ENCODE measurements around the gene PODXL.

PODXL gene

GRCh38 chr7:131504157-131504899 is 52.1 kb downstream of the PODXL start:
- Histone ChIP-seq H3K4me2 (ENCODE audit: low read depth, low read length, poor library complexity, severe bottlenecking) (no peak overlapping the region), H3K9me3 (ENCODE audit: insufficient read depth, low read length) (no peaks in the 10 kb centered on the region), H3K36me3 (ENCODE audit: low read length) (no peaks in the 10 kb centered on the region), H2AFZ (ENCODE audit: low read depth, low read length, severe bottlenecking) (no peak overlapping the region), H4K20me1 (ENCODE audit: low read depth, low read length) (no peaks in the 10 kb centered on the region), H3K9ac (ENCODE audit: low read length) (no peak overlapping the region), H3K27me3 (ENCODE audit: low read length) (no peaks in the 10 kb centered on the region), H3K79me2 (ENCODE audit: insufficient read depth, low read length) (no peaks in the 10 kb centered on the region), H3K4me3 (ENCODE audit: insufficient read depth, low read length, poor library complexity, severe bottlenecking) (no peak overlapping the region), H3K9me2 (replicated peaks; ENCODE audit: insufficient read depth, low read length) (no peaks in the 10 kb centered on the region), H3K27ac (ENCODE audit: low read depth, low read length) (no peak overlapping the region), H3F3A (ENCODE audit: insufficient read depth) (no peaks in the 10 kb centered on the region; the same call in 1 of the 2 replicates)
- TF ChIP-seq EZH2phosphoT487 (conservative IDR thresholded peaks at IDR 0.05; ENCODE audit: low read length): no peak
- TF ChIP-seq, protein P1, sequence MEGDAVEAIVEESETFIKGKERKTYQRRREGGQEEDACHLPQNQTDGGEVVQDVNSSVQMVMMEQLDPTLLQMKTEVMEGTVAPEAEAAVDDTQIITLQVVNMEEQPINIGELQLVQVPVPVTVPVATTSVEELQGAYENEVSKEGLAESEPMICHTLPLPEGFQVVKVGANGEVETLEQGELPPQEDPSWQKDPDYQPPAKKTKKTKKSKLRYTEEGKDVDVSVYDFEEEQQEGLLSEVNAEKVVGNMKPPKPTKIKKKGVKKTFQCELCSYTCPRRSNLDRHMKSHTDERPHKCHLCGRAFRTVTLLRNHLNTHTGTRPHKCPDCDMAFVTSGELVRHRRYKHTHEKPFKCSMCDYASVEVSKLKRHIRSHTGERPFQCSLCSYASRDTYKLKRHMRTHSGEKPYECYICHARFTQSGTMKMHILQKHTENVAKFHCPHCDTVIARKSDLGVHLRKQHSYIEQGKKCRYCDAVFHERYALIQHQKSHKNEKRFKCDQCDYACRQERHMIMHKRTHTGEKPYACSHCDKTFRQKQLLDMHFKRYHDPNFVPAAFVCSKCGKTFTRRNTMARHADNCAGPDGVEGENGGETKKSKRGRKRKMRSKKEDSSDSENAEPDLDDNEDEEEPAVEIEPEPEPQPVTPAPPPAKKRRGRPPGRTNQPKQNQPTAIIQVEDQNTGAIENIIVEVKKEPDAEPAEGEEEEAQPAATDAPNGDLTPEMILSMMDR (IDR thresholded peaks at IDR 0.05; ENCODE audit: insufficient read depth, low read length, poor library complexity, severe bottlenecking): no peak

DNA sequence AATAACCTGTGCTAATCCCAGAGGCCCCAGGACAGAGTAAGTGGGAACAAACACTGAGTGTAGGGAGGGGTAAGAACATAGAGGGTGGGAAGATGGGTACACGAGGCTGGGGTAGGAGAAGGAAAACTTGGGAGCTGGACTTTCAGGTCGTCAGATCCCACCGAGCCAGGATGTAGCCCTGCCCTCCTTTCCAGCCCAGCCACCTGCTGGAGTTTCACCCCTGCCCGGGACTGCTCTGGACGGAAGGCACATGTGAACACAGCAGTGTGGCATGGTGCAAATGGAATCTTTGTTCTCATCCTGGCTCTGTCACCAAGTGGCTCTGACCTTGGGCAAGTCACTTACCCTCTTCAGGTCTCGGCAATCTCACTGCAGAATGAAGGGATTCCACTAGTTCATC is 52.8 kb downstream of the PODXL start:
- no peaks in the 10 kb centered on the region for H3K79me2 ChIP-seq (ENCODE audit: insufficient read depth, low read length)
- TF ChIP-seq, protein P1 (IDR thresholded peaks at IDR 0.05; ENCODE audit: insufficient read depth, low read length, poor library complexity, severe bottlenecking): no peak
- no peak for TF ChIP-seq EZH2phosphoT487 (conservative IDR thresholded peaks at IDR 0.05; ENCODE audit: low read length)
- H3K9ac ChIP-seq (ENCODE audit: low read length): no peak overlapping the region
- no peak overlapping the region for H3K4me3 ChIP-seq (ENCODE audit: insufficient read depth, low read length, poor library complexity, severe bottlenecking)
- H2AFZ ChIP-seq (ENCODE audit: low read depth, low read length, severe bottlenecking): no peak overlapping the region
- H3K27ac ChIP-seq (ENCODE audit: low read depth, low read length): no peak overlapping the region
- no peak overlapping the region for H3K4me2 ChIP-seq (ENCODE audit: low read depth, low read length, poor library complexity, severe bottlenecking)
- no peaks in the 10 kb centered on the region for H3K36me3 ChIP-seq (ENCODE audit: low read length)
- H3F3A ChIP-seq (ENCODE audit: insufficient read depth): no peaks in the 10 kb centered on the region; the same call in 1 of the 2 replicates
- no peaks in the 10 kb centered on the region for H3K9me2 ChIP-seq (replicated peaks; ENCODE audit: insufficient read depth, low read length)
- H3K9me3 ChIP-seq (ENCODE audit: insufficient read depth, low read length): no peaks in the 10 kb centered on the region
- H4K20me1 ChIP-seq (ENCODE audit: low read depth, low read length): no peaks in the 10 kb centered on the region
- H3K27me3 ChIP-seq (ENCODE audit: low read length): no peaks in the 10 kb centered on the region

GRCh38 chr7:131502810-131503508 is 53.5 kb downstream of the PODXL start:
- Histone ChIP-seq H3K9ac (ENCODE audit: low read length) (no peak overlapping the region), H3K79me2 (ENCODE audit: insufficient read depth, low read length) (no peaks in the 10 kb centered on the region), H3K36me3 (ENCODE audit: low read length) (no peaks in the 10 kb centered on the region), H3K27me3 (ENCODE audit: low read length) (no peaks in the 10 kb centered on the region), H4K20me1 (ENCODE audit: low read depth, low read length) (no peaks in the 10 kb centered on the region), H3K4me2 (ENCODE audit: low read depth, low read length, poor library complexity, severe bottlenecking) (no peak overlapping the region), H3K27ac (ENCODE audit: low read depth, low read length) (no peak overlapping the region), H3K4me3 (ENCODE audit: insufficient read depth, low read length, poor library complexity, severe bottlenecking) (no peak overlapping the region), H3K9me2 (replicated peaks; ENCODE audit: insufficient read depth, low read length) (no peaks in the 10 kb centered on the region), H2AFZ (ENCODE audit: low read depth, low read length, severe bottlenecking) (no peak overlapping the region), H3F3A (ENCODE audit: insufficient read depth) (no peaks in the 10 kb centered on the region; the same call in 1 of the 2 replicates), H3K9me3 (ENCODE audit: insufficient read depth, low read length) (no peaks in the 10 kb centered on the region)
- TF ChIP-seq, protein P1 (IDR thresholded peaks at IDR 0.05; ENCODE audit: insufficient read depth, low read length, poor library complexity, severe bottlenecking): no peak
- TF ChIP-seq EZH2phosphoT487 (conservative IDR thresholded peaks at IDR 0.05; ENCODE audit: low read length): no peak

All from SU-DHL-6 (cell line).